HG03097 (cell line): Measurements from ENCODE around the gene MKI67.

ENCODE experiments used
- ATAC-seq: cut with Tn5 transposase; IDR thresholded peaks from one replicate; pipeline ENCODE4 v1.9.1; 2021; ENCODE audit not compliant: unreplicated experiment, low FRiP score

MKI67 gene

DNA sequence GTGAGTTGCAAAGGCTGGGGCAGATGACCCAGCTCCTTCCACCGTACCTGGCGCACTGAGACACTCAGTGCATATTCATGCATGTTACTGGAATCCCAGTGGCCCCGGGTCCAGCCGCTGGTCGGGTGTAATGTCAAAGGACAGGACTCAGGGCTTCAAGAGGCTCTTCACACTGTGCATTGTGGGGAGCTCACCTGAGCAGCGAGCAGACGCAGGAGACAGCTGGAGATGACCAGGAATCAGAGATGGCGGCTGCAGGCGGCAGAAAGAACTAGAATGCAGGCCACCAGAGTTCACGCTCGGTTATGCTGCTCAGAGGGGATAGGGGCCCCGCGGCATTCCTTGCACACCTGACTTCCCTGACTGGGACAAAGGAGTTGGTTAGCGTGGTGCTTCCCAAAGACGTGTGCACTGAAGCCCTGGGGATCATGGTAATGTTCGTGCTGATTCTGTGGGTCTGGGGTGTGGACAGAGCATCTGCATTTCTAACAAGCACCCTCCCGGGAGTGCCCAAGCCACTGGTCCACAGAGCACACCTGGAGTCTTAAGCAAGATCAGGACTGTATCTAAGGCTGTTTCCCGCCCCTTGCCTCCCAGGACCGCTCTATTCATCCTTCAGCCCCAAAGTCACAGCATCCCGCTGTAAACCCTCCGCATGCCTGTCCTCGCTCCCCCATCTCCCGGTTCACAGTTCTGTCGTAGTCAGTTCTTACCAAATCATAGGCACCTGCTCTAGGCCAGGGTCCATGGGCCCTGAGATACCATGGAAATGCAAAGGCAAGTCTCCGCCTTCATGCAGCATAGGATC lies 71.0 kb downstream of the MKI67 start:
- no peak for ATAC-seq

DNA sequence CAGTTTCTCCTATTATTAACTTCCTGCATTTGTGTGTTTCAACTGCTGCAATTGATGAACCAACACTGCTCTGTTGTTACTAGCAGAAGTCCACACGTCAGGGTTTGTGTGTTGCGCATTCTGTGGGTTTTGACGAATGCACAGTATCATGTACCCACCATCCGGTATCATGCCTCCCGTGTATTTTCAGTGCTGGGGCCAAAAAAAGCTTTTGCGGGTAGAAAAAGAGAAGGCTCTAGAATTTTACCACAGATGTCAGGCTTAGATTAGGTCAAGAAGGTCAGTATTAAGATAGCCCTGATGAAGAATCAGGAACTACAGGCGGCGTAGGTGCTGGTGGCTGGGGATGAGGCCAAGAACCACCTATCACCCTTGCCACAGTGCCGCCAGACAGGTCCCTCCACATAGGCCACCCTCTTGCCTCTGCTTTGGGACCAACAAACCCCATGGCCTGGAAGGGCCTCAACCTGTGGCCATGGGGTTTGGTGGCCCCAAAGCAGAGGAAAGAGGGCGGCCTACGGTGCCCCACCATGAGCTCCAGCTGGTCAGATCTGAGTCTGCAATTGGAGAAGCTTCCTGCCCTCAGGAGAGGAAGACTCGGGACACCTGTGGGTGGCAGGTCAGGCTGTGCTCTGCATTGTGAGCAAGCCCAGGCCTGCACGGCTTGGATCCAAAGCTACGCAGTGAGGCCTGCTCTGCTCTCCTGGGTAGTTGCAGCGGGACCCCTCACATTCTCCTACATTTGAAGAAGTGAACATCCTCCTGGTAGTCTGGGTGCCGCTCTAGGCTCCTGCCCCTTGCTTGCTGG lies 71.9 kb downstream of the MKI67 start:
- no peak for ATAC-seq

DNA sequence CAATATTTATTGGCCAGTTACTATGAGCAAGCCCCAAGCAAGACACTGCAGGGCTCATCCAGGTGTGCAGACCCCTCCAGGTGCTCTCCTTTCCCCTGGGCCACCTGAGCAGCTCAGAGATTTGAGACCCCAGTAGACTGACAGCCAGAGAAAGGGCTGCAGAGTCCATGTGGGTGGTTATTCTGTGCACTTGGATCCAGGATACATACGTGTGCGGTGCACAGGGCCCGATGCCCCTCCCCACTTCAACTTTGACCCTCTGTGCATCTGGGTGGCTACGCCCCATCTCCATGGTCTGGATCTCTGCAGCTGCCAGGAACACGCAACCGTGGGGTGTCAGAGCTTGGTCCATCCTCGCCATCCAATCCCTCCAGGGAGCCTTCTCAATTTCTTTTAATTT lies 72.9 kb downstream of the MKI67 start:
- ATAC-seq: no peak

DNA sequence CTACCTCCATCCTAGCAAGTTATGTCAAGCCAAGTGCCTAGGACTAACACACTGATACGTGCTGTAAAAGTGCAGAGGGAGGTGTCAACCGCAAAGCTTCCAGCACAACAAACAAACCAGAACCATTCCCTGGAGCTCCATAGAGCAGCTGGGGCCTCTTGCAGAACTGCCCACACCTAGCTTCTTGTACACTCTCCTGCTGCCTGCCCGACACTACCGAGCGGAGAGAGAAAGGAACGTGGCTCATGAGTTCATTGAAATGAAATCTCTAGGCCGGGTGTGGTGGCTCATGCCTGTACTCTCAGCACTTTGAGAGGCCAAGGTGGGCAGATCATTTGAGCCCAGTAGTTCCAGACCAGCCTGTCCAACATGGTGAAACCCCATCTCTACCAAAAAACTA lies 73.5 kb downstream of the MKI67 start:
- no peak for ATAC-seq

DNA sequence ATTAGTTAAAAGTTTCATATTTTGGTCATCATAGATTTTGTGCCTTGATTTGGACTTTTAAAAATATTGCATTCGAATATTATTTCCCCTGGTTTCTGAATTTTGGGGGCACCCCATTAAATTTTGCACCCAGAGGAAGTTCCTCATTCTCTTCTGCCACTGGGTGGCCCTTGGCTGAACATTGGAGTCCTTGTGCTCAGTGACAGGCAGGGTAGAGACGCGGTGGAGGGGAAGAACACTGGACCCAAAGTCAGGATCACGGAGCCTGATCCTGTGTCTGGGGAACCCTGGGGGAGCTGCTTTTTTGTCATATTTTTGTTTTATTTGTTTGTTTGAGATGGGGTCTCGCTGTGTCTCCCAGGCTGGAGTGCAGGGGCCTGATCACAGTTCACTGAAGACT lies 74.7 kb downstream of the MKI67 start:
- ATAC-seq: no peak

DNA sequence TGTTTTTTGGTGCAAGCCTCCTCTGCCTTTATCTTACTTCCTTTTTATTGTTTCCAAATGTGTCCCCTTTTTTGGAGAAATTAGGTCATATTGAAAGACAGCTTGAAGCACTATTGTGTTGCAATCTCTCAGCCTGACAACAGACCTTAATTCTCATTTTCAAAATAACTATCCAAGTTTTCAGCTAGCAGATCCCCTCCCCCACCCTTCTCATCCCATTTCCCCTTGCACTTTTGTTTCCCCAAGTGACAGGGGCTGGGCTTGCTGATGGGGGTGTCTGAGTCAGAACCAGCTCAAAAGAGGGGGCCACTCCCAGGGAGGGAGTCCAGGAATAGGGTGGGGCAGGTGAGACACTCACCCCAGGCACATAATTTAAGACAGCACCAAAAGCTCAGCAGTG lies 75.3 kb downstream of the MKI67 start:
- ATAC-seq: no peak

DNA sequence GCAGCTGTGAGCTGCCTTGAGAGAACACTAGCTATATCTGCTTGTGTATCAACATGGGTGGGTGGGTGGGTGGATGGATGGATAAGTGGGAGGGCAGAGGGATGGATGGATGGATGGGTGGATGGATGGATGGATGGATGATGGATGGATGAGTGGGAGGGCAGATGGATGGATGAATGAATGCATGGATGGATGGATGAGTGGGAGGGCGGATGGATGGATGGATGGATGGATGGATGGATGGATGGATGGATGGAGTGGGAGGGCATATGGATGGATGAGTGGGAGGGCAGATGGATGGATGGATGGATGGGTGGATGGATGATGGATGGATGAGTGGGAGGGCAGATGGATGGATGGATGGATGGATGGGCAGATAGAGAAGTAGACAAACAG lies 76.1 kb downstream of the MKI67 start:
- ATAC-seq: no peak

DNA sequence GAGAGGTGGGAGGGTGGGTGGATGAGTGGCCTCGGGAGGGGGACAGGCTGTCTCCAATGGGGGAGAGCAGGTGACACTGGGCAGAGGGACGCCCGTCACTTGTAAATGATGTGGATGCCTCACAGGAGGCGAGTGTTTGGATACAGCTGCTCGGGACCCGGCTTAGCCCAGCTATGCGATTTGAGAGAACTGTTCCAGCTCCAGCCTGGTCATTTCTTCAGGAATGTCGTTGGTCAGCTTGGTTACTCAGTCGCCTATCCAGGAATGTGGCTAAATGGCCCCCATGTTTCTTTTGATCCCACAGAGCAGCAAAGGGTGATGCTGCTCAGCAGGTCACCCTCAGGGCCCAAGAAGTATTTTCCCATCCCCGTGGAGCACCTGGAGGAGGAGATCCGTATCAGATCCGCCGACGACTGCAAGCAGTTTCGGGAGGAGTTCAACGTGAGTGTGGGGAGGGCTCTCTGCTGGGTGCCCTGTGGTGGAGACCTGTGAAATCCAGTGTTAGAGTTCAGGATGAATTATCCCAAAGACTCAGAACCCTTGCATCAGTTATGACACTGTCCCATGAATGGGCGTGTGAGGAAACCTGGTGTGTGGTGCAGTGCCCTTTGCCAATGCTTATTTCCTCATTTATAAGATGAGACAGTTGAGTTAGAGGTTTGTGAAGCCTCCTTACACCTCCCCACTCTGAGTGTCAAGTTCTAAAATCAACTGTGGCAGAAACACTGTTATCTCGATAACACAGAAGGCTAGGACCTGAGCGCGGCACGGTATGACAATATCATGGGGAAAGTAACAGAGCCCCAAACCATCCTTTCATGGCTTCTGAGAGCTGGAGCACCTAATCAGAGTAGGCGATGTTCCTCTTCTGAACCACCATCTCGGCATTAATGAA lies 76.8 kb downstream of the MKI67 start:
- ATAC-seq: no peak

DNA sequence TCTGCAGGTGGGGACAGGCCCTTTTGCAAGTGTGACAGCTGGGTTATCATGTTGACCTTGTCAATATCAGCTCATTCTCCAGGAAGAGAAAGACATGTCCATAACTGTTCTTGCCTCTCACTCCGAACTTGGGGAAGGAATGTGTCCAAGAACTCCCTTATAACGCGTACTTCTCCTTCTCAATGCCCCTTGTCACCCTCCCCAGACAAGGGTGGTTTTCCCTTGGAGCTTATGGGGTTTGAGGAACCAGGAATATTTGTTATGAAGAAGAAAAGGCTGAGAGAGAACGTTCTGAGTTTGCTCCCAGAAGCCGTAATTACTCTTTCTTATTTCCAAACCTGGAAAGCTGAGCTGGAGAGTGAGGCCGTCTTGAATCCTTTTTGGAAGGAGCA lies 77.4 kb downstream of the MKI67 start:
- no peak for ATAC-seq

DNA sequence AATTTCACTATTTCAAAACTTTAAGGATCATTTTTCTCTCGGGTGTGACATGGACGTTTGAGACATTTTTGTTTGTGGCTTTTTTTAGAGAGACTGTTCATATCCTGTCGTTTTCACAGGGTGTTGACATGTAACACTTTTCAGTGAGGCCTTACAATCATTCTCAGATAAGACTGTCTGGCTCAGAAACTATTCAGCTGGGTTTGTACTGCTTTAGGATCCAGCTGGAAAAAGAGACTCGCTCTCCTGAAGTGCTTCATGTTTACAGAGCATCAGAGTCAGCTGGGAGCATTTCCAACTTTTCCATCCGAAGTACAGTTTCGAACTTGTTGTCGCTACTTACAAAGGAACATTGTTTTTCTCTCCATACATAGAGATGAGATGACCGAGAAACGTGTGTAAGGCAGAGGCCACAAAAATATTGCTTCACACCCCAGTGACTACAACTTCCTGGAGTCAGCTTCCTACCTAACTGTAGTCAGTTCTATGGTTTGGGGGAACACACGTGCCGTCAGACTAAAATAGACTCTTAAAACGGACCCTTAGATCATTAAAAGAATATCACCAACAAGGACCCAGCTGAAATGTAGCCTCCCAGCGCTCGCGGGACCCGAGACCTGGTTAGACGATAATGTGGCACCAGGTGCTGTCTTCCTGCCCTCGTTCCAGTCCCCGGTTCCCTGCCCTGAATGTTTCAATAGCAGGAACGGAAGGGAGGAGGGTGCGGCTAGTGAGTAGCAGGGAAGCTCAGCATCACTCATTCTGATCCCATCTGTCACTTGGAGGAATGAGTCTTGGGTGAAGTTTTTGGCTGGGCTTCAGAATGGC lies 78.0 kb downstream of the MKI67 start:
- ATAC-seq: no peak

DNA sequence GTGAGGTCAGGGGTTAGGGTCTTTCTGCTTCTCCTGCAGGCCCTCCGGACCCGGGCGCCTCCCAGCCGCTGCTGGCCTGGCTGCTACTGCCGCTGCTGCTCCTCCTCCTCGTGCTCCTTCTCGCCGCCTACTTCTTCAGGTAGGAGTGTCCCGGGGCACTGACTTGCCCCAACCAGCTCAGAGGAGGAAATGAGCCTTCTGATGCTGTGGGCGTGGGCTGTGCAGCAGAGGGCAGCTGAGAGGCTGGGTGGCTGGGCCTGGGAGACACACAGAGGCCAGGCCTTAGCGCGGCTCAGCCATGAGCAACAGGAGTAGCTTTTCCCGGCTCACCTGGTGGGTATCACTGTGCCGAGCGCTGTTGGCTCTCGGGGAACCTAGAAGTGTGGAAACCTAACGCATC lies 78.9 kb downstream of the MKI67 start:
- peak; percentile 99 for ATAC-seq

DNA sequence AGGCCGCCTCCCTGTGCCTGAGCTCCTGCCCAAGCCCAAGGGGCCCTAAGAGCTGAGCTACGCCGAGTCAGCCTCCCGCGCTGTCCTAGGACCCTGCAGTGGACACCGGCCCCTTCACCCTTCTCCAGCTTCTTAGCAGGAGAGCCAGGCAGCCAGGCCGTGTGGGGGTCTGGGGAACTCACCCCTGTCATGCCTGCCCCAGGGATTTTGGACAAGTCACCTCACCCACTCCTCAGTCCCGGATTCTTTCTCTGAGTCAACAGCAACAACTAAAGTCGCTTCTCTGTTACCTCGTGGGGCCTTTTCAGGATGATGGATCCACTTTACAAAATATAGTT lies 79.3 kb downstream of the MKI67 start:
- ATAC-seq: no peak
